Activated CD4-positive, alpha-beta T cell treated with anti-CD3 and anti-CD28 coated beads, Interleukin-2, Interleukin-6, amounts not matched to agents 100 ng/mL and 50 ng/mL, durations not matched to agents 16 hours and 8 hours (primary cell): ENCODE measurements around the gene HECW1.
"Not testable (repeated sequence)": the region's sequence is repeated elsewhere in the genome, so short reads cannot be mapped to it uniquely, and the experiment has no call there.

Experiments used
- DNase-seq: peaks from one replicate; pipeline ENCODE4 v3.0.0-alpha.2; 2020

Gene HECW1

GRCh38 chr7:43588477-43589132 lies 476.2 kb downstream of the HECW1 start:
- no peak for DNase-seq

DNA sequence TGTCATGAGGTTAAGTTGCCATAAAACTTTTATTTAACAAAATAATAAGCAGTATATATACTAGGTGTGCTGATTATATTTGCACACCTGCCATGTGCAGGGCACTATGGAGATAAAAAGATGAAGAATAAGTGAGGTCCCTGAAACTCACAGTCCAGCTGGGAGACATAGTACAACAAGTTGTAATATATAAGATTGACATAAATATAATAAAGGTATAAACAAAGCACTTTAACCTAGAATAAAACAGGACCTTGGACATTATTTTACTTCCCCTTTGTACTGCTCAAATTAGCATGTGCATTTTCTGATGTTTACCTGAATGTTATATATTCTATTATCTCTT lies 476.7 kb downstream of the HECW1 start:
- no peak for DNase-seq

GRCh38 chr7:43589728-43590127 lies 477.3 kb downstream of the HECW1 start:
- no peak for DNase-seq

DNA sequence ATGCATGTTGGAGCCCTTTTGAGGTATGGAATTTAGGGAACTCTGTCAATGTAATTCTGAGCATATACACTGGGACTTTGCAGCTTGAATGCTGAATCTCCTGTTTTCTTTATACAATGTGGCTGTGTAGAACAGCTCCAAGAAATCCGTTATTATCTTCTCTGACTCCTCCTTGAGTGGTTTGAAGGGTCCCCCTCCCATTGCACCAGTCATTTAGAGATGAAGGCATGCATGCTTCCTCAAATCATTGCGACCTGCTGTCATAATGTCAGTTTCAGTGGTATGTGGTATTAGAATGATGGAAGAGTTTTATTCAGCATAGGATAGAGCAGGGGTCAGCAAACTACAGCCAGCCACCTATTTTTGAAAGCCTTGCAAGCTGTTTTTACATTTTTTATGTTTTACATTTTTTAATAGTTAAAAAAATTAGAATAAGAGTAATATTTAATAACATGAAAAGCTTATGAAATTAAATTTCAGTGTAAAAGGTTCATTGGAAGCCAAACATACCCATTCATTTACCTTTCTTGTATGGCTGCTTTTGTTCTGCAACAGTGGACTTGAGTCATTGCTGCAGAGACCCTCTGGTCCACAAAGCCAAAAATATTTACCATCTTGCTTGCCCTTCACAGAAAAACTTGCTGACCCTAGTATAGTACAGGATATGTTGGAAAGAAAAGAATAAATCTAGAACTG lies 478.6 kb downstream of the HECW1 start:
- DNase-seq: peak; percentile 77

- DNase-seq: no peak
These were observed 479.2 kb downstream of the HECW1 start for GRCh38 chr7:43591558-43592180.

- DNase-seq: no peak
These were observed 479.9 kb downstream of the HECW1 start for GRCh38 chr7:43592326-43592725.

DNA sequence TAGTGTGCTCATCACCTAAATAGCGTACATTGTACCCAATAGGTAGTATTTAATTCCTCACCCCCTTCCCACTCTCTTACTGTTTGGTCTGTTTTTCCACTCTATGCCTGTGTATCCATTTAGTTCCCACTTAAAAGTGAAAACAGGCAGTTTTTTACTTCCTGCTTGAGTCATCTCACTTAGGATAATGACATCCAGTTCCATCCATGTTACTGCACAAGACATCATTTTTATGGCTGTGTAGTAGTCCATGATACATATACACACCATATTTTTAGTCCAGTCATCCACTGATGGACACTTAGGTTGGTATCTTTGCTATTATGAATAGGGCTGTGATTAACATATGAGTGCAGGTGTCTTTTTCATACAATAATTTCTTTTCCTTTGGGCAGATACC lies 480.6 kb downstream of the HECW1 start:
- DNase-seq: no peak

GRCh38 chr7:43594020-43594419 lies 481.6 kb downstream of the HECW1 start:
- no peak for DNase-seq

DNA sequence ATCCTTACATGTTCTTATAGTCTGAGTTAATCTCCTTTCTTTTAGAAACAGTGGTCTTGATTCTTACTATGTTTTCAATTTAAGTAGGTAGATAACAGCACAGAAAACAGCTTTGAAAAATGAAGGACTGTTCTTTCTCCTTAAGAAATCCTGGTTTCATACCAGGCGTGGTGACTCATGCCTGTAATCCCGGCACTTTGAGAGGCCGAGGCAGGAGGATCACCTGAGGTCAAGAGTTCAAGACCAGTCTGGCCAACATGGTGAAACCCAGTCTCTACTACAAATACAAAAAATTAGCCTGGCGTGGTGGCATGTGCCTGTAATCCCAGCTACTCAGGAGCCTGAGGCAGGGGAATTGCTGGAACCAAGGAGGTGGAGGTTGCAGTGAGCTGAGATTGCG lies 484.0 kb downstream of the HECW1 start:
- DNase-seq: not testable (repeated sequence)

GRCh38 chr7:43600056-43600455 lies 487.6 kb downstream of the HECW1 start:
- no peak for DNase-seq

GRCh38 chr7:43602256-43602655 lies 489.8 kb downstream of the HECW1 start:
- DNase-seq: no peak

DNA sequence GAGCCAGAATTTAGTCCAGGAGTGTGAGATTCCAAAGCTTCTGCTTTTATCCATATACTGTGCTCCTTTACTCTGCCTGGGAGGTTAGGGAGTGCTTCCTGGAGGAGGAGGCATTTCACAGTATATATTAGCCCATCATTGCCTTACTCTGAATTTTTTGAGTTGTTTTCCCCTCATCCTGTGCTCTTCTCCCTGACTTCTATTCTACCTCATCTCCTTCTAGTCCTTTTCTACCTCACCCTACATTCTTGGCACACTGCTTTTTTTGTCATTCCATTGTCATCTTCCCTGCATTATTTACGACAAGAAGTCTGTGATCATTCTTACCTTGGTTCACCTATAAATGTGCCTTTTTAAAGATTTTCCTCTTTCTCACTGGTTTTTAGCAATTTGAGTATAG lies 491.8 kb downstream of the HECW1 start:
- no peak for DNase-seq

- DNase-seq: no peak
These were observed 496.6 kb downstream of the HECW1 start for GRCh38 chr7:43609097-43609496.

GRCh38 chr7:43612128-43612527 lies 499.7 kb downstream of the HECW1 start:
- no peak for DNase-seq

- peak; percentile 84 for DNase-seq
These were observed 500.4 kb downstream of the HECW1 start for GRCh38 chr7:43612599-43613589.
